Muscle of leg (tissue), 11 donors: ENCODE measurements around the gene BCL2. TPM values are rescaled to one million over a fixed set of nuclear protein-coding genes. Genes with fewer than 3 reads are reported as not detected.

Experiments used
- DNase-seq: peaks from one replicate; pipeline ENCODE4 v3.0.0; 2013
- H3K27ac ChIP-seq: one replicate; pipeline ENCODE4 v1.5.1; 2013; ENCODE audit warnings: mild to moderate bottlenecking, low read length, control low read depth
- H3K27me3 ChIP-seq: one replicate; pipeline ENCODE4 v1.6.1; 2013; ENCODE audit warnings: low read length; ENCODE audit not compliant: control insufficient read depth, insufficient read depth
- H3K36me3 ChIP-seq: one replicate; pipeline ENCODE4 v1.6.1; 2013; ENCODE audit warnings: low read length; ENCODE audit not compliant: control insufficient read depth, insufficient read depth
- H3K4me1 ChIP-seq: one replicate; pipeline ENCODE4 v1.6.1; 2013; ENCODE audit warnings: low read length; ENCODE audit not compliant: control insufficient read depth, insufficient read depth
- H3K4me3 ChIP-seq: one replicate; pipeline ENCODE4 v1.5.1; 2013; ENCODE audit warnings: low read length, control low read depth
- H3K9me3 ChIP-seq: replicated peaks from 2 replicates; pipeline ENCODE4 v1.6.1; 2013; ENCODE audit warnings: low read depth, low read length; ENCODE audit not compliant: control insufficient read depth
- WGBS: methylation state at CpG from one replicate; pipeline ENCODE4 v1.1.5; 2013; ENCODE audit warnings: missing lambda C conversion rate; ENCODE audit not compliant: insufficient coverage; 5-methylcytosine and 5-hydroxymethylcytosine counted together
- polyA plus RNA-seq, 8 donors: library from polyadenylated mRNA; unstranded; fragments of 120-200 nt; gene quantifications; one replicate each; pipeline versions ENCODE4 v1.2.1 to v1.2.3, GENCODE V29; 2013; ENCODE audit warnings: inconsistent platforms in 1 of 8, low replicate concordance in 1 of 8; ENCODE audit not compliant: insufficient read length in 8 of 8, insufficient read depth in 1 of 8
- total RNA-seq: library from RNA; stranded (reverse); fragments of 120-200 nt; gene quantifications from one replicate; pipeline ENCODE4 v1.2.4, GENCODE V29; 2013

Gene BCL2
- total and polyA plus RNA-seq, 9 donors: 13.0 to 22.3 (median 16.5) TPM

DNA sequence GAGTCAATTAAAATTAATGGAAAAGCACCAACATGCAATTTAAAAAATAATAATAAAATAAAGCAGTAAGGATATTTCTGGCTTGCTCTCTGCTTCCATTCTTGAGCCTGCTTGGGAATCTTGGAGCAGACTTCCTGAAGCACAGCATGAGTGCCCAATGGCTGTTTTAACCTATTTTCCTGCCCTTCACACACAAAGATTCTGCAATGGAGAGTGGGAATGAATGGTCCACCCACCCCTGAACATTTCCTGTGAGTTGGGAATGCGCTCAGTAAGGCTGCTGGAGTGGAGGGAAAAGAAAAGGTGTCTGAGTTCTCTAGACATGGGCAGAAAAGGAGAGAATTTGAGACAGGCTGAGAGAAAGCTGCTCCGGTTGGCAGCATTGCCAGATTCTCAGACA is 140.6 kb downstream of the BCL2 start:
- Histone ChIP-seq H3K36me3 (no peaks in the 10 kb centered on the region), H3K4me1 (peaks cover 66% of the 10 kb centered on the region), H3K9me3 (peaks cover 3% of the 10 kb centered on the region), H3K27me3 (no peaks in the 10 kb centered on the region), H3K4me3 (no peak overlapping the region), H3K27ac (peak overlapping the region; percentile 80)
- peak; percentile 63 for DNase-seq
- 20% methylated on average over 1 of the region's 2 CpGs for WGBS

DNA sequence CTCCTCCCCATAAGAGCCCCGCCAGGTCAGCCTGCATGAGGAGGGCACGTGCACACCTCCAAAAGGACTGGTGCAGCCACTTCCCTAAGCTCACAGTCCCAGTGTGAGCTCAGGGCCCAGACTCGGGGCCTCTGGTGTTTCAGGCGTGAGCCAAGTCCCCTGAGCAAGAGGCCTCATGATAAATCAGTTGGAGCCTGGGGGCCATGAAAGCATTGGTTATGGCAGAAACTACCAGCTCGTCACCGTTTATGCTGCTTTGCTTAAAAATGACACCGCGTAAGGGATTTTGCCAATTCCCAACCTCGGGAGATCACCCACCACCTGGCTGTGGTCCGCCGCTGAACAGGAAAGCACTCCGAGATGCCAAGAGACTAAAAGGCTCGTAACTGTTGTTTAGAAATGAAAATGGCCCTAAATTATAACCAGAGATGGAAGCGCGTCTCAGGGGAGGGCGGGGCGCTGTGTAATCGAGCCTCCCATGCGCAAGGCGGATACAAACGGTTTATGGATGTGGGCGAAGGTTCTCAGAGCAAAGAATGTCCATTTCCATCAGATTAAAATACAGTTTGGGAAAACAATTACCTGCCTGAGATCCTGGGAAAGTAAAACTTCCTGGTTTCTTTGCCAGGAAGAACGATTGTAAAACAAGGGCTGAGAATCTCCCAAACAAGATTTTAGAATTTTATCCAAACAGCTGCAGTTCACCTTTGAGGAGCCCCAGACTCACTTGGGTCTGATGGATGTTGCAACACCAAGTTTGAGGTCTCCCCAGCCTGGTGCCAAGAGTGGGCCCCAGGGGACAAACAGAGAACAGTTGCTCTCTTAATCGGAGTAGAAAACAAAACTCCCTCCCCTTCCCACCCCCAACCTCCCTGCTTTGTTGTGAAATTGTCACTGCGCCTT is 141.4 kb downstream of the BCL2 start:
- DNase-seq: peak; percentile 92
- Histone ChIP-seq H3K4me3 (peak overlapping the region; percentile 3), H3K9me3 (peaks cover 3% of the 10 kb centered on the region), H3K4me1 (peaks cover 58% of the 10 kb centered on the region), H3K27me3 (no peaks in the 10 kb centered on the region), H3K27ac (peak overlapping the region; percentile 80), H3K36me3 (no peaks in the 10 kb centered on the region)
- 5% methylated on average over 13 of the region's 25 CpGs for WGBS

DNA sequence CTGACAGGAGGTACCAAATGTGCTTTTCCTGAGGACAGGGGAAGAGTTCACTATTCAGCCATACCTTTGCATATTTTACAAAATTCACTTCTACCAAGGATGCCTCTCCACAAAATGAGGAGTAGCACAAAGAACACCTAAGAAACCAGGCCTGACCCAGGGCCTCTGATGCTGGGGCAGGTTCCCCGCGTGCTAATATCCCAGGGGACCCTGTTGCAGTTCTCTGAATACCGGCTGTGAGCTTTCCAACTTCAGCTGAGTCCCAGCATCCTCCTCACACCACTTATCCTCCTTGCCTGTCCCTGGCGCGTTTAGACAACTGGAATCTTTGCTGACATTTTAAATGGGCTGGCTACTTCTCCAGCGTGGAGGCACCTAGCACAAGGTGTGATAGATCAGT is 142.3 kb downstream of the BCL2 start:
- Histone ChIP-seq H3K4me3 (no peak overlapping the region), H3K4me1 (peaks cover 50% of the 10 kb centered on the region), H3K9me3 (peaks cover 3% of the 10 kb centered on the region), H3K27me3 (no peaks in the 10 kb centered on the region), H3K36me3 (no peaks in the 10 kb centered on the region), H3K27ac (no peak overlapping the region)
- no peak for DNase-seq
- 83% methylated on average over 1 of the region's 6 CpGs for WGBS

DNA sequence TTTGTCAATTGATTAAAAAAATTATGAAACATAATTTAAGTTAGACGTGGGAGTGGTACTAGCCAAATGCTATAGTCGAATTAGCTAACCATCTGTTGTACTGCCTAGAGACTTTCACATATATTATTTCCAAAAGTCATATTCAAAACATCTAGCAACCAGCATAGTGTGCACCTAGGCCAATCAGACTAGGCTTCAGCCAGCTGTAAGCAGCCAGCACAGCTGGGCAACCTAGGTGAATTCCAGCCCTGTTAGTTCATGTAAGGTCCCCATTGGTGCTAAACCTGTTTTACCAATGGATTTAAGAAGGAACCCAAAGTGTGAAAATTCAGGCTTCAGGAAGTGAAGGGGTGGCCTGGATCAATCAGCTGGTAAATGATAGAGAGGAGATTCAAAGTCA is 144.3 kb downstream of the BCL2 start:
- no CpG with 5 or more reads among the region's 2 CpGs for WGBS
- Histone ChIP-seq H3K4me1 (peaks cover 32% of the 10 kb centered on the region), H3K36me3 (no peaks in the 10 kb centered on the region), H3K27ac (no peak overlapping the region), H3K27me3 (no peaks in the 10 kb centered on the region), H3K4me3 (no peak overlapping the region), H3K9me3 (peaks cover 3% of the 10 kb centered on the region)
- no peak for DNase-seq

- Histone ChIP-seq H3K27me3 (no peaks in the 10 kb centered on the region), H3K9me3 (peaks cover 3% of the 10 kb centered on the region), H3K27ac (no peak overlapping the region), H3K4me1 (peaks cover 19% of the 10 kb centered on the region), H3K36me3 (no peaks in the 10 kb centered on the region), H3K4me3 (no peak overlapping the region)
- no CpG with 5 or more reads among the region's 2 CpGs for WGBS
- DNase-seq: no peak
These were observed 145.6 kb downstream of the BCL2 start for GRCh38 chr18:63173983-63174382.

DNA sequence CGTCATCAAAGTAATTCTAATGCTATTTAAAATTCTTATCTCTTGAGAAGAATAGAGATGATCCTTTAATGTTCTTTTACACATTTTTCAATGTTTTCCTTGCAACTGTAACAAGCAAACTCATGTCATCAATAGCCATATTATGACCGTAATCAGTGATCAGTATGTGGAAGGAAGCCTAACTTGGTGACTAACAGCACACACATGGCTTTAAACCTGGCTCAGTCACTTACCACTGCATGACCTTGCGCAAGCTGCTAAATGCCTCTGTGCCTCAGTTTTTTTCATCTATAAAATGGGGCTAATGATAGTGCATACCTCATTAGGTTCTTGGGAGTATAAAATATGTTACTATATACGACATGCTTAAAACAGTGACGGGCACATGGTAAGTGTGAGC is 149.7 kb downstream of the BCL2 start:
- H3K9me3 ChIP-seq: peaks cover 2% of the 10 kb centered on the region
- no CpG with 5 or more reads among the region's 5 CpGs for WGBS
- no peaks in the 10 kb centered on the region for H3K36me3 ChIP-seq
- H3K27ac ChIP-seq: no peak overlapping the region
- no peaks in the 10 kb centered on the region for H3K27me3 ChIP-seq
- no peak overlapping the region for H3K4me3 ChIP-seq
- H3K4me1 ChIP-seq: peaks cover 4% of the 10 kb centered on the region
- no peak for DNase-seq

DNA sequence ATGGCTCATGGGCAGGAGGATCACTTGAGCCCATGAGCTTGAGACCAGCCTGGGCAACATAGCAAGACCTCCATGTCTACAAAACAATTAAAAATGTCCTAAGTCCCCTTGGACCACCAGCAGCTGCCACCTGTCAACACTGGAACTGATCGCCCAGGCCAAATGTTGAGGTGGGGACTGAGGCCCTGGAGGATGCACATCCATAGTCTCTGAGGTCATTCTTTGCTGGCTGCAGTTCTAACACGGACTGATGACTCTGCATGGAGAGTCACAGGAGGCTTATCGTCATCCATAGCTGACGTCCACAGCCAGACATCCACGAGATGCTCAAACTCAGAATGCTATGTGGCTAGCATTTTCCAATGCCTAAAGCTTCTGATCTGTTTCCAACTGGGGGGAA is 151.3 kb downstream of the BCL2 start:
- Histone ChIP-seq H3K27ac (no peak overlapping the region), H3K27me3 (no peaks in the 10 kb centered on the region), H3K9me3 (no peaks in the 10 kb centered on the region), H3K4me3 (no peak overlapping the region), H3K4me1 (peaks cover 4% of the 10 kb centered on the region), H3K36me3 (no peaks in the 10 kb centered on the region)
- WGBS: 48% methylated on average over 5 of the region's 5 CpGs
- peak; percentile 40 for DNase-seq

DNA sequence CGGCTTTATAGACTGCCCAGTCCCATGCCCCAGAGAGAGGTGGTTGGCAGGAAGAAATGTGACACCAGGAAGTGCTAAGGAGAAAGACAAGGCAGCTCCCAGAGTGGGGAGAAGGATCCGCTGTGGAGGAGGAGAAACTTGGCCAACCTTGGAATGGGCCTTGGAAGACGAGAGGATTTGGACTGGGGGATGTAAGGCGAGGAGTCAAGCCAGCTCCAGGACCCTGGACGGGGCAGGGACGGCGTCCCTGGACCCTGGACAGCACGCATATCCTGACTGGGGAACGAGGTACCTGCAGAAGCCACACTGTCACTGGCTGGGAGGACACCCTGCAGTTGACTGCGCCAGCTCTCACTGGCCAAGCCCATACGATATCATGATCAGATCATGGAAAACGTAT is 153.4 kb downstream of the BCL2 start:
- WGBS: 80% methylated on average over 9 of the region's 12 CpGs

DNA sequence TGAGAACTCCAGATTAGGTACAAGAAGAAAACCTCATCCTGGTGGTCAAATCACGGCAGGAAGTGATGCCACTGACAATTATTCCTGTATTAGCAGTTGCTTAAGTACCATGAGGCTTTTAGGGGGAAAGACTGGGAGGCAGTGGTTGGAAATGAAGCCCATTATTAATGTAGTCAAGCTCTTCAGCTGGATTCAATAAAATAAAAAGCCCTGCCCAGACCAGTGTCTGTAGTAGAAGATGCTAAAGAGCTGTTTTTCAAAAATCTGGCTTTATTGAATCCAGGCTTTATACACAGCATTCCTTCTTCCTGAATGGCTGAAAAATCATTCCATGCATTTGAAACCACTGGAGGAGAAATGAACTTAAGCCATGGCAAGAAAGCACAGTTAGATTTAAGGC is 155.2 kb downstream of the BCL2 start:
- peaks cover 9% of the 10 kb centered on the region for H3K4me1 ChIP-seq
- WGBS: 71% methylated on average over 1 of the region's 1 CpG
- no peaks in the 10 kb centered on the region for H3K9me3 ChIP-seq
- H3K27ac ChIP-seq: no peak overlapping the region
- no peak for DNase-seq
- no peaks in the 10 kb centered on the region for H3K36me3 ChIP-seq
- H3K27me3 ChIP-seq: no peaks in the 10 kb centered on the region
- no peak overlapping the region for H3K4me3 ChIP-seq

More for the DNA sequence above, 153.4 kb downstream of the BCL2 start:
- Histone ChIP-seq H3K27ac (no peak overlapping the region), H3K9me3 (no peaks in the 10 kb centered on the region), H3K4me3 (no peak overlapping the region), H3K27me3 (no peaks in the 10 kb centered on the region), H3K4me1 (peaks cover 9% of the 10 kb centered on the region), H3K36me3 (no peaks in the 10 kb centered on the region)
- DNase-seq: no peak

- no peak overlapping the region for H3K4me3 ChIP-seq
- H3K9me3 ChIP-seq: no peaks in the 10 kb centered on the region
- no peak for DNase-seq
- 91% methylated on average over 5 of the region's 7 CpGs for WGBS
- no peaks in the 10 kb centered on the region for H3K36me3 ChIP-seq
- no peak overlapping the region for H3K27ac ChIP-seq
- peaks cover 15% of the 10 kb centered on the region for H3K4me1 ChIP-seq
- no peaks in the 10 kb centered on the region for H3K27me3 ChIP-seq
These were observed 157.1 kb downstream of the BCL2 start for GRCh38 chr18:63162271-63163014.
